ENCODE results near the gene ADAM17.

ADAM17 gene

DNA sequence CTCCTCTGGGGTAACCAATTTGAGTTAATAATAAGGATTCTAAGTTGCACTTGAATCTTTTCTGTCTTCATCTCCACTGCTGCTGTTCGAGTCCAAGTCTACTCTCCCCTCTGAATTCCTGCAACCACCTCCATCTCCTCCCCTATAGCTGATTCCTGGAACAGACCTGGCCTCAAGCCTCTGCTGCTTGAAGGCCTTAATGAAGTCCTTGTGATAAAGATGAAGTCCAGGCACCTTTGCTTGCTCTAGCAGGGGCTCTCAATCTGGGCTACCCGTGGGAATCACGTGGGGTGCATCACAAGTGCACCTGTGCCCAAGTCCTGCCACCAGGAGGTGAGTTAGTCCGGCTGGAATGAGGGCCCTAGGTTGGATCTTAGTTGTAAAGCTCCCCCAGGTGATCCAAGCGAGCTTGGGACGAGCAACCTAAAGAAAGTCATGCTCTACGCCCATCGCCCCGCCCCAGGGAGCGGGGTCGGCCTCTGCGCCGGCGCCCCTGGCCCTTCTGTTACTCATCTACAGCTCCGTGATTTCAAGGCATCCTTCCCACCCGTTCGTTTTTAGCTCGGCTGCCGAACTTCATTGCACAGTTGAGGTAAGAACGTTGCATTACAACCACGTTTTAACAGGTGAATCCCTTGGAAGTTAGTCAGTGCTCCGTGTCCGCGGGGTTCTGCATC is 82.2 kb downstream of the ADAM17 start:
- Histone ChIP-seq H3F3A (ENCODE audit: control insufficient read depth, insufficient read depth) (peaks cover 20% of the 10 kb centered on the region), H3K36me3 (ENCODE audit: control insufficient read depth, low read length) (peaks cover 74% of the 10 kb centered on the region), H3K4me1 (ENCODE audit: control insufficient read depth, low read length) (peaks cover 58% of the 10 kb centered on the region), H3K9me2 (replicated peaks; ENCODE audit: control insufficient read depth, low read length) (no peaks in the 10 kb centered on the region), H4K20me1 (ENCODE audit: control insufficient read depth, insufficient read depth, low read depth, low read length) (no peaks in the 10 kb centered on the region), H3K27ac (ENCODE audit: low read depth, low read length) (peak overlapping the region; percentile 64), H3K4me3 (ENCODE audit: low read length) (peak overlapping the region; percentile 97), H3K9me3 (ENCODE audit: control insufficient read depth, insufficient read depth, low read length) (no peaks in the 10 kb centered on the region), H3K79me2 (ENCODE audit: control insufficient read depth, low read length) (peaks cover 49% of the 10 kb centered on the region), H3K27me3 (ENCODE audit: control insufficient read depth, low read length) (no peaks in the 10 kb centered on the region), H3K4me2 (ENCODE audit: low read length) (peak overlapping the region; percentile 95)
- no peak for TF ChIP-seq EZH2phosphoT487 (IDR thresholded peaks at IDR 0.05; ENCODE audit: borderline replicate concordance, low read length)
- TF ChIP-seq, protein P1, sequence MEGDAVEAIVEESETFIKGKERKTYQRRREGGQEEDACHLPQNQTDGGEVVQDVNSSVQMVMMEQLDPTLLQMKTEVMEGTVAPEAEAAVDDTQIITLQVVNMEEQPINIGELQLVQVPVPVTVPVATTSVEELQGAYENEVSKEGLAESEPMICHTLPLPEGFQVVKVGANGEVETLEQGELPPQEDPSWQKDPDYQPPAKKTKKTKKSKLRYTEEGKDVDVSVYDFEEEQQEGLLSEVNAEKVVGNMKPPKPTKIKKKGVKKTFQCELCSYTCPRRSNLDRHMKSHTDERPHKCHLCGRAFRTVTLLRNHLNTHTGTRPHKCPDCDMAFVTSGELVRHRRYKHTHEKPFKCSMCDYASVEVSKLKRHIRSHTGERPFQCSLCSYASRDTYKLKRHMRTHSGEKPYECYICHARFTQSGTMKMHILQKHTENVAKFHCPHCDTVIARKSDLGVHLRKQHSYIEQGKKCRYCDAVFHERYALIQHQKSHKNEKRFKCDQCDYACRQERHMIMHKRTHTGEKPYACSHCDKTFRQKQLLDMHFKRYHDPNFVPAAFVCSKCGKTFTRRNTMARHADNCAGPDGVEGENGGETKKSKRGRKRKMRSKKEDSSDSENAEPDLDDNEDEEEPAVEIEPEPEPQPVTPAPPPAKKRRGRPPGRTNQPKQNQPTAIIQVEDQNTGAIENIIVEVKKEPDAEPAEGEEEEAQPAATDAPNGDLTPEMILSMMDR (IDR thresholded peaks at IDR 0.05; ENCODE audit: low read depth, low read length, poor library complexity, severe bottlenecking) = peak; percentile 18

DNA sequence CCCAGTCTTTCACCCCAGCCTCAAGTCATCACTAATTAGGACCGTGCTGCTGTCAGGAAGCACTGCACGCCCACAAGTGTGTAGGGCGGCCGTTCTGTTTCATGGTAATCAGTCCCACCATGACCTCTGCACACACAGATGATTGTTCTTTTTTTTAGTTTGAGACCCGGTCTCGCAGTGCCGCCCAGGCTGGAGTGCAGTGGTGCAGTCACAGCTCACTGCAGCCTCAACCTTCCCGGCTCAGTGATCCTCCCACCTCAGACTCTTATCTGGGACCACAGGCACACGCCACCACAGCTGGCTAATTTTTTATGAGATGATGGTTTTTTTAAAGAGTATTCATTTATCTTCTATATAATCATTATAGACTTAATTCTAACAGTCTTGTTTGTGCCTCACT is 83.1 kb downstream of the ADAM17 start:
- Histone ChIP-seq H3K4me3 (ENCODE audit: low read length) (no peak overlapping the region), H3K4me1 (ENCODE audit: control insufficient read depth, low read length) (peaks cover 49% of the 10 kb centered on the region), H4K20me1 (ENCODE audit: control insufficient read depth, insufficient read depth, low read depth, low read length) (no peaks in the 10 kb centered on the region), H3K27ac (ENCODE audit: low read depth, low read length) (peak overlapping the region; percentile 64), H3K9me3 (ENCODE audit: control insufficient read depth, insufficient read depth, low read length) (no peaks in the 10 kb centered on the region), H3K79me2 (ENCODE audit: control insufficient read depth, low read length) (peaks cover 40% of the 10 kb centered on the region), H3K27me3 (ENCODE audit: control insufficient read depth, low read length) (no peaks in the 10 kb centered on the region), H3F3A (ENCODE audit: control insufficient read depth, insufficient read depth) (peaks cover 19% of the 10 kb centered on the region), H3K9me2 (replicated peaks; ENCODE audit: control insufficient read depth, low read length) (no peaks in the 10 kb centered on the region), H3K36me3 (ENCODE audit: control insufficient read depth, low read length) (peaks cover 70% of the 10 kb centered on the region), H3K4me2 (ENCODE audit: low read length) (peak overlapping the region; percentile 29; the same call in 1 of the 2 replicates)
- no peak for TF ChIP-seq EZH2phosphoT487 (IDR thresholded peaks at IDR 0.05; ENCODE audit: borderline replicate concordance, low read length)
- TF ChIP-seq, protein P1 (IDR thresholded peaks at IDR 0.05; ENCODE audit: low read depth, low read length, poor library complexity, severe bottlenecking) = no peak

DNA sequence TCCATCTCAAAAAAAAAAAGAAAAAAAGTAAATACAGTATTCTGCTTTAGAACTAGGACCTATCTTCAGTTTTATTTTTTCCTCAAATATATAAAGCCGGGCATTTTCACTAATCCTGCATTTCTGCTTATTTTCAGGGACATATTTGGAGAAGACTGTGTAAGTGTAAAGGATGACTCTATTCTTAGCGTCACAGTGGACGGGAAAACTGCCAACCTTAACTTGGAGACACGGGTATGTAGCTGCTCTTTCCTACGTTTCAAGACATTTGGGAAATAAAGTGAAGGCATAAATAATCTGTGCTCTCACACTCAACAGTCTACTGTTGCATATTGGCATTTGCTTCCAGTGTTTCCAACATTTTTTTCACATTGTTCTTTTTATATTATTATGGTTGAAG is 84.4 kb downstream of the ADAM17 start:
- peaks cover 22% of the 10 kb centered on the region for H3F3A ChIP-seq (ENCODE audit: control insufficient read depth, insufficient read depth)
- TF ChIP-seq, protein P1 (IDR thresholded peaks at IDR 0.05; ENCODE audit: low read depth, low read length, poor library complexity, severe bottlenecking) = no peak
- no peak for TF ChIP-seq EZH2phosphoT487 (IDR thresholded peaks at IDR 0.05; ENCODE audit: borderline replicate concordance, low read length)
- H3K9me2 ChIP-seq (replicated peaks; ENCODE audit: control insufficient read depth, low read length) = no peaks in the 10 kb centered on the region
- H3K36me3 ChIP-seq (ENCODE audit: control insufficient read depth, low read length) = peaks cover 68% of the 10 kb centered on the region
- no peaks in the 10 kb centered on the region for H3K9me3 ChIP-seq (ENCODE audit: control insufficient read depth, insufficient read depth, low read length)
- H3K4me1 ChIP-seq (ENCODE audit: control insufficient read depth, low read length) = peaks cover 38% of the 10 kb centered on the region
- H3K79me2 ChIP-seq (ENCODE audit: control insufficient read depth, low read length) = peaks cover 27% of the 10 kb centered on the region
- H3K4me3 ChIP-seq (ENCODE audit: low read length) = no peak overlapping the region
- no peaks in the 10 kb centered on the region for H4K20me1 ChIP-seq (ENCODE audit: control insufficient read depth, insufficient read depth, low read depth, low read length)
- H3K4me2 ChIP-seq (ENCODE audit: low read length) = no peak overlapping the region
- no peaks in the 10 kb centered on the region for H3K27me3 ChIP-seq (ENCODE audit: control insufficient read depth, low read length)
- no peak overlapping the region for H3K27ac ChIP-seq (ENCODE audit: low read depth, low read length)

Measured in DOHH2 (cell line).